ENCODE measurements around the gene PLA2G10.

GRCh38 chr16:14658063-14658462, 36.0 kb downstream of the PLA2G10 start:
- TF ChIP-seq, protein P1, sequence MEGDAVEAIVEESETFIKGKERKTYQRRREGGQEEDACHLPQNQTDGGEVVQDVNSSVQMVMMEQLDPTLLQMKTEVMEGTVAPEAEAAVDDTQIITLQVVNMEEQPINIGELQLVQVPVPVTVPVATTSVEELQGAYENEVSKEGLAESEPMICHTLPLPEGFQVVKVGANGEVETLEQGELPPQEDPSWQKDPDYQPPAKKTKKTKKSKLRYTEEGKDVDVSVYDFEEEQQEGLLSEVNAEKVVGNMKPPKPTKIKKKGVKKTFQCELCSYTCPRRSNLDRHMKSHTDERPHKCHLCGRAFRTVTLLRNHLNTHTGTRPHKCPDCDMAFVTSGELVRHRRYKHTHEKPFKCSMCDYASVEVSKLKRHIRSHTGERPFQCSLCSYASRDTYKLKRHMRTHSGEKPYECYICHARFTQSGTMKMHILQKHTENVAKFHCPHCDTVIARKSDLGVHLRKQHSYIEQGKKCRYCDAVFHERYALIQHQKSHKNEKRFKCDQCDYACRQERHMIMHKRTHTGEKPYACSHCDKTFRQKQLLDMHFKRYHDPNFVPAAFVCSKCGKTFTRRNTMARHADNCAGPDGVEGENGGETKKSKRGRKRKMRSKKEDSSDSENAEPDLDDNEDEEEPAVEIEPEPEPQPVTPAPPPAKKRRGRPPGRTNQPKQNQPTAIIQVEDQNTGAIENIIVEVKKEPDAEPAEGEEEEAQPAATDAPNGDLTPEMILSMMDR (IDR thresholded peaks at IDR 0.05; ENCODE audit: low read depth, low read length) = no peak
- no peak for TF ChIP-seq EZH2phosphoT487 (IDR thresholded peaks at IDR 0.05; ENCODE audit: low read depth)

Measured in OCI-LY3 (cell line).